GM19193 (cell line): ENCODE data around the gene STK26.

ENCODE experiments used
- POLR2A ChIP-seq: IDR thresholded peaks from 4 replicates; pipeline ENCODE4 v1.6.1; 2011; ENCODE audit not compliant: insufficient read depth, insufficient read length; ENCODE audit errors: extremely low read depth

Gene STK26

DNA sequence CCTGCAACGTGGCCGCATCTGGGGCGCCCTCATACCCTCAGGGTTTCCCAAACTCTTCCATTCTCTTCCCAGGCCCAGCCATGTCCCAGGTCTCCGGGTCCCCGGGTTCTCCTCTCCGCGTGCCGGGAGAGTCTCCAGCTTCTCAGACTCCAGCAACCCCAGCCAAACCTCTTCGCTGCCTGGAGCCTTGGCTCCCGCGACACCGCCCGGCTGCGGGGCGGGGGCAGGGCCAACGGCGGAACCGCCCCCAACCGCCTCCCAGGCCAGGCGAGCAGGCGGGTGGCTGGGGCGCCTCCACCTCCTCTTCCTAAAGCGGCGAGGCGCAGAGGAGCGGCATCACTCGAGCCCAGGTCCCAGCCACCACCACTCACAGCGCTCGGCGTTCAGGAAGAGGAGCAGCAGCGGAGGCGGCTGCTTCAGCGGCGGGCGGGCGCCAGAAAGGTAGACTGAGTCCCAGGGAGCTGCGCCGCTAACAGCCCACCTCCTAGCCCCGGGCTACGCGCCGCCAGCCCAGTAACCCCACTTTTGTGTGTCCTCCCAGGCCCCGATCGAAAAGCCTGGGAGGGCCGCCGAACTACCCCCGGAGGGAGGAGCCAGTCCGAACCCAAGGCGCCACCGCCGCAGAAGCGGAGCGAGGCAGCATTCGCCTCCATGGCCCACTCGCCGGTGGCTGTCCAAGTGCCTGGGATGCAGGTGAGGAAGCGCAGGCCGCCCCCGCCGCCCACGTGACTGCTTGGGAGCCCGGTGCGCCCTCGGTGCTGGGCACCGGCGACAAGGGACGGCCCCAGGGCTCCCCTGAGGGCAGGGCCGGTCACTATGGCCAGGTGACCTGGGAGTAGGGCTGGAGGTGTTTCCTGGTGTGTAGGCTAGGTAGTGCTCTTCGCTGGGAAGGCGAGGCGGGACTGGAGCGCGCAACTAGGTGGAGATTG is at the start of gene STK26:
TSS of gene STK26 (plus strand) at position 336 of the 929 bp plus-strand sequence. CDS start at position 652, 316 bp downstream.
- TF ChIP-seq POLR2A, result peak; percentile 82

DNA sequence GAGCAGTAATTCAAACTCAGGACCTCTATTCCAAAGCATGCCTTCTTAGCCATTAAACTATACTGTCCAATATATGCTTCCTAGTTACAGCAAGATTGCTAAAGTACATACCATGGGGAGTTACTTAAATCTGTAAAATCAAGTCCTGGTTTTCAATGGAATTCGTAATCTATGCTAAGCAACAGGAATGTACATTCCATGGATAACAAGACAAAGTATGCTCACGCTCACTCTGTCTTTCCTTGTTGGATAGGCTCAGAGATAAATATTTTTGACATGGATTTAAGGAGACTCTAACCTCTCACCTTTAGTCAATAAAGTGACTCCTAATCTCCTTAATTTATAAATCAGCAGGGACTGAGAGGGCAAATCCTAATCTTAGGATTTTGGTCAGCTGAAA is 47.3 kb upstream of the STK26 start:
- no peak for TF ChIP-seq POLR2A

GRCh38 chrX:131977619-131978018 is 45.5 kb upstream of the STK26 start:
- TF ChIP-seq POLR2A, result no peak

GRCh38 chrX:131979116-131979515 is 44.0 kb upstream of the STK26 start:
- no peak for TF ChIP-seq POLR2A

DNA sequence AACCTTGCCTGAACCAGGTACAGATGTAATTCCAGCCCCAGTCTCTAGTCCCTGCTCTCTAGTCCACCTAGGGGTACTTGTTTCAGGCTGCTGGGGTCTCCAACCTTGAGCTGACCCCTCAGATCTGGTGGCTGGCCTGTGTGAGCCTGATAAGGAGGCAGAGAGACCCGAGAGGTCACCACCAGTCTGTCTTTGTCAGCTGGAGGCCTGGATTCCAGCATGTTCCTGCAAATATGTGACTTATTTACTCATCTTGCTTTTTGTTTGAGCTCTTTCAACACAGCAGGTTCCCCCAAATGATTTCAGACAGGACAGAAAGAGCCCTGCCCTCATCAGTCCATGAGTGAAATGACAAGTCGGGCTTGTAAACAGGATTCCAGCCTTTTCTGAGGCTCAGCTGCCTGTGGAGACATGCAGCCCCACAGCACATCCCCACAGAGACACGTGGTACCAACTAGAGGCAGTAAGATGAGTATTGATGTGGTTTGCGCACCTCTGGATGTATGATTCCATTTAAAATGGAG is 37.5 kb upstream of the STK26 start:
- no peak for TF ChIP-seq POLR2A

- TF ChIP-seq POLR2A, result no peak
Measured at GRCh38 chrX:131987252-131987651, 35.9 kb upstream of the STK26 start.

- TF ChIP-seq POLR2A, result no peak
Measured at GRCh38 chrX:131988236-131988635, 34.9 kb upstream of the STK26 start.

DNA sequence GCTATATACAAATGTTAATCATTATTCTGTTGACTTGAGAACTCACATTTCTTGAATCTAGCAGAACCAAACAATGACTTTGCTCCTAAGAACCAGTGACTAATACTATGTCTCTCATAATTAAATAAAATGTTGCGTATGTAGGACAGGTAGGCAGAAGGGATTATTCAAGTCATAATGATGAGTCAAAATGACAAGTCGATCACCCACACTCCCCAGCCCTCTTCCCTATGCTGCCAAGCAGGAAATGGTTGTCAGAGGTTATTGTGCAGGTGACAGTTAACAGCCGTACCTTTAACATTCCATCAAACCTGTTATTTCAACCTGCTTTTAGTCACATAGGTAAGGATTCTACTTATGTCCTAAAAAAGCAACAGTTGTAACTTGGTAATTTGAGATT is 22.0 kb upstream of the STK26 start:
- TF ChIP-seq POLR2A, result no peak

DNA sequence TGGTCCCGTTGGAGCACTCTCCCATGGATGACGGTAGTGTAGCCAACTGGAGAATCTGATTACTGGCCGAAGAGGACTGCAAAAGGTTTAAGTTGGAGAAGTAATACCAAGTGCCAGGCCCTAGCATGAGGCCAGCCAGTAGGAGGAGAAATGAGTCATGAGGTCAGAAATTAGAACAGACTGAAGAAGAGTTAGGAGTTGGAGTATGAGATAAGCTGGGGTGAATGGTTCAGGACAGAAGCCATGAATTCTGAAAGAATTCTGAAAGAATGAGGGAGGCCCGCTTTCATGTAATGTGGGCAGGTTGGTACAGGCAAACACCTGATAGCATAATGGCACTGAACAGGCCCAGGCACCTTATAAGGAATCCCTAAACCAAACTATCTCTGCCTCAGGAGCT is 18.4 kb upstream of the STK26 start:
- TF ChIP-seq POLR2A, result no peak

DNA sequence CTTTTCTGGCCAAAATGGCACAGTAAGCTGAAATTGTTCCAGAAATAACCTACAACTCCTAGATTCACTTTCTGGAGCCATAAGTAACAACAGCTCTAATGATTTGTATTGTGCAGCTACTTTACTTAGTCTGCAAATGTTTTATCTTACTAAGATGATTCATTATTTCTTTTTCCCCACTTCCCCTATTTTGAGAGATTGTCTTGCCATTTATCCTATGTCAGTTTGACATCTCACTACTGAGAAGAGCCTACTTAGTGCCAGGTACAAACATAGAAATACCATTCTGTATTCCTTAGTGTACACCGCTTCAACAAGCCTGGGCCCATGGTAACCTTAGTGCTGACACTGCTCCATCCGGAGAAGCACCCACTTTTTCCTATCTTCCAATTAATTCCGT is 13.8 kb upstream of the STK26 start:
- TF ChIP-seq POLR2A, result no peak

DNA sequence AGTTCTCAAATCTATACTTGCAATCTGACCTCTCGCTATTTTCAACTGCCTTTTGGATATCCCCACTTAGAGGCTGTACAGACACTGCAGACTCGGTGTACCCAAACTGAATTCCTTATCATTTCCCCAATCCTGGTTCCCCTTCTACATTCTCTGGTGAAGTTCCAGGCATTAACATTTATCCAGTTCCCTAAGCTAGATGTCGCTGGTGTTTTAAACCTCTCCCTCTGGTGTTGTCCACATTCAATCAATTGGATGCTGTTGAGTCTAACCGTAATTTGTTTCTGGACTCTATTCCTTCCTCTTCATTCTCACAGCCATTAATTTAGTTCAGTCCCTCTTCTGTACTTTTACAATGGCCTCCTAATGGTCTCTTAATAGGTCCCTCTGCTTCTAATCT is 7.2 kb upstream of the STK26 start:
- no peak for TF ChIP-seq POLR2A

DNA sequence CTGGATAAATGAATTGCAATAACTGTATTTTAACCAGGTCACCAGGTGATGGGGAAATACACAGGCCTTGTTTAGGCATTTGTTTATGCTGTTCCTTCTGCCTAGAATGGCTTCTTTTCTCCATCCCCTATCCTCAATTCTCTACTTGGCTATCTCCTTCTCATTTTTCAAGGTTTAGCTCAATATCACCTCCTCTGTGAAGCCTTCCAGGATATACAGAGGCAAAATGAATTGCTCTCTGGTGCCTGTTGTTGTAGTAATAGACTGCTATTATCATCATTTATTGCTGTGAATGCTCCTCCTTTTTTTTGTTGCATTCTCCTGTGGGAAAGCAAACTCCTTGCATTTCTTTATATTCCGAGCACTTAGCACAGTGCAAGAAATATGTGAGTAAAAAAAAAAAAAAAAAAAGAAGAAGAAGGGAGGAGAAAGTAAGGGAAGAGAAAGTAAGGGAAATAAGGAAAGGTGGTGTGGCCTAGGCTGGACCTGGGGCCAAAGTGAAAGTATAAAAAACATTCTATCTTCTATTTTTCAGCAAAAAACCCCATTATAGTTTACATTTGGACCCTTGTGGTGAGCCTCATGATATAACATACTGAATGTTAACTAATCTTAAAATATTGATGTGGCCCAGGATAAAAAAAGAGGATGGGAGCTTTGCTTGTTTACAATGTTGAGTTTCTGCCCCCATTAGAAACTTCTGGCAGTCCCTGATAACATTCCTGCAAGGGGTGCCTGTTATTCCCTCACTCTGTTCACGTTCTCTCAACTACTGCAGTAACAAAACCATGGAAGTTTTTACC is 6.3 kb upstream of the STK26 start:
- TF ChIP-seq POLR2A, result no peak

DNA sequence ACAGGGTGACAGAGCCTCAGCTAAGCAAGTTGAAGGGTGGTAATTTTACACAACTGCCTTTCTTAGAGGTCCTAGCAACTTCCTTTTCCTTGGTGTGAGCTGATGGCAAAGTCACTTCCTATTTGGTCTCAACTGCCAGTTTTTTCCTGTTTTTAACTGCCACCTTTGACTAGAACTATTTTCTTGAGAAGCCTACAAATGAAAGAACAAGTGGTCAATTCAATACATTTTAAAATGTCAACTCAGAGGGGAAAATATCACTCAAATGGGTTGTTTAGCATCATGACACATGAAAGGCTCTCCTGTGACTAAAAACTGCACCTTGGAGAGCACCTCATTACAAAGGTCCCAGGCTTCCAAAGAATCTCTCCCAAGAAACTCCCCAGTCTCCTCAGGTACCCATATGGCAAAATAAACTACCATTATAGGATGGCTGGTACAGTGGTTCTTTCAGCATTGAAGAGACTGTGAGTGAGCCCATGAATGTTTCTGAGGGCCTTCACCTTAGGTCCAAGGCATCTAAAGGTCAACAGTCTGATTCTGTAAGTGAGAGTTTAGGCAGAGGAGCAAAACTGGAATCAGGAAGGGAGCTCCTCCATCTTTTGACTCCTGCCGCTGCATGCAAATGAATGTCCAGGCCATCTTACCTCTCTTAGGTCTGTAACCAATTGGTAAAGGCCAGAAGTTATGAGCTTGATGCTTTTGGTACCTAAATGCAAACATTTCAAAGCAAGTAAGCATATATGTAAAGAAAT is 5.5 kb upstream of the STK26 start:
- TF ChIP-seq POLR2A, result no peak

- no peak for TF ChIP-seq POLR2A
Measured at GRCh38 chrX:132022198-132022966, 720 bp upstream of the STK26 start.

DNA sequence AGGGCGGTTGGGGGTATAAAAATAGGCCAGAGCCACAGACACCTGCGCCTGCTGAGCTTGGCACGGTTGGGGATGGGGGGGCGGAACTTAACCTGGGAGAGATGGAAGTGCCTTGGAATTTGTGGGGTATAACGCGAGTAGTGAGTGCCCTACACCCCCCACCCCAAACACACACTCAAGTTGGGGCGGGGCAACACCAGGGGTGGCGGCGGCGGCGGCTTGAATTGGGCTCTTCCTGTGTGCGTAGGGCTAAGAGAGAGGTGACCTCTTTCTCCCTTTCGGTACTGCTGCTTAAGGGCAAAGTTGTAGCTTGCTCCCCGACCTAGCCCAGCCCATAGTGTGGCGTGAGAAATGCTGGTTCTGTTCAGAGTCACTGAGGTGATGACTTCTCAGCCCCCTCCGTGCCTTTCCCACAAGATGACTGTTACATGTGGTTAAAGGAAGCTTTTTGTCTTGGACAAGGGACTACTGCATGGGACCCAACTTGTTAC is 839 bp downstream of the STK26 start:
- no peak for TF ChIP-seq POLR2A

GRCh38 chrX:132025041-132025440 is 1.9 kb downstream of the STK26 start:
- no peak for TF ChIP-seq POLR2A
